SK-MEL-5 (cell line): ENCODE results near the gene IQSEC3. TPM values are rescaled to one million over a fixed set of nuclear protein-coding genes. Genes with fewer than 3 reads are reported as not detected.
"Not testable (repeated sequence)": the region's sequence is repeated elsewhere in the genome, so short reads cannot be mapped to it uniquely, and the experiment has no call there.

Source experiments
- DNase-seq: peaks from one replicate; pipeline ENCODE4 v3.0.0-alpha.2; 2016; ENCODE audit warnings: low read depth, low spot score
- in situ Hi-C: cut with HindIII; loops from 2 replicates; pipeline ENCODE4 v1.10.0; 2016; ENCODE audit warnings: low sequenced_read_pairs, high pct_unique_total_duplicates, low pct_unique_long_range_greater_than_20kb
- total RNA-seq: library from RNA; depleted of rRNA; stranded (reverse); fragments of >200 nt; shearing (Covaris generic); gene quantifications from 2 replicates; pipeline ENCODE4 v1.2.3, GENCODE V29; 2014

Gene IQSEC3
- total RNA-seq, 1 experiment from 2014 or later = not detected

DNA sequence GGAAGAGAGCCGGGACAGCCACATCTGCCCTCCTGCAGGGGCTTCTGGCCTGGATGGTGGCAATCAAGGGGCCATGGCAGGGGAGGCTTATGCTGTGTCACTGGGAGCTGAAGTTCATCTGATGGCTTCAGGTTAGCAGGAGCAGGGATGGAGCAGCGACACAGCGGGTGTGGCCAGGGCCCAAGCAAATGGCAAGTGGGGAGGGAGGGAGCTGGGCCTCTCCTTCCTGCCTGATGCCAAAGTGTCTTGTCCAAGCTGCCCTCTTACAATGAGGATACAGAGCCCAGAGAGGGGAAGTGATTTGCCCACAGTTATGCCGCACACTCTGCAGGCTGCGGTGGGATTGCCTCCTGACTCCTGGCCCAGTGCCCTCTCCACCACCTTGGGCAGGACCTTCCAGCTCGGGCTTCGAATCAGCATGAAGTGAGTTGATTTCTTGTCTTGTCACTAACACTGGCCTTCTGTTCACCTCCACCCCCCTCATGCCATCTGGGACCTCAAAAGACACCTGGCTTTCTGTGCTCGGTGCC is 51.3 kb downstream of the IQSEC3 start:
- in situ Hi-C loops = no loop called here
- no peak for DNase-seq

- in situ Hi-C loops = no loop called here
- DNase-seq = no peak
Observed at GRCh38 chr12:118591-118990, 52.0 kb downstream of the IQSEC3 start.

DNA sequence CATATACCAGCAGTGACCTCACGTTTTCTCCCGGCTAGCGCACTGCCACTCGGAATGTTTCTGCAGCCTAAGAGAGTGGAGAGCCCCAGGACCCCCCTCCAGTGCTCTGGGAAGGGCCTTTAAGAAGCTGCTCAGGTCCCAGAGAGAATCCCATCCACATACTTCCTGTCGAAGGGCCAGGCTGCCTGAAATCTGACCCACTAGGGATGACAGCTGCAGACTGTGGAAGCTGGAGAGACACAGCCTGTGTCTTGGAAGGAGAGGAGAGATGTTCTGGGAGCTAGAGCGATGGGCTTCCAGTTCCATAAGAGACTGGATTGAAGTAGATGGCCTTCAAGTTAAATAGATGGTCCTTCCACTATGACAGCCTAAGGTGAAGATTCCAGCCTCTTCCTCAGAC is 54.4 kb downstream of the IQSEC3 start:
- in situ Hi-C loops = no loop called here
- no peak for DNase-seq

GRCh38 chr12:121647-122046 is 55.1 kb downstream of the IQSEC3 start:
- in situ Hi-C loops = no loop called here
- no peak for DNase-seq

- DNase-seq = no peak
- in situ Hi-C loops = no loop called here
Observed at GRCh38 chr12:125075-125474, 58.5 kb downstream of the IQSEC3 start.

DNA sequence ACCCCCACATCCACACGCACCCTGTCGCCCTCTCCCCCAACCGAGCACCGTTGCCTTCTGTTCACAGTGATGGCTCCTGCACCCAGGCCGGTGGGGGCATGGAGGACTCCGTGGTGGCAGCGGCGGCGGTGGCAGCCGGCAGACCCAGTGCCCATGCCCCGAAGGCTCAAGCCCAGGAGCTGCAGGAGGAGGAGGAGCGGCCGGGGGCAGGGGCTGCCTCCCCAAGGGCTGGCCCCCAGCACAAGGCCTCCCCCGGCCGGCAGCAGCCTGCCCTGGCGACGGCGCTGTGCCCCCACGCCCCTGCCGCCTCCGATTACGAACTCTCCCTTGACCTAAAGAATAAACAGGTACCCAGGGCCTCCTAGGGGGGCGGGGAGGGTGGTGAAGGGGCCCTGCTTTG is 59.0 kb downstream of the IQSEC3 start:
- in situ Hi-C loops = no loop called here
- no peak for DNase-seq

GRCh38 chr12:128079-128478 is 61.5 kb downstream of the IQSEC3 start:
- in situ Hi-C loops = no loop called here
- no peak for DNase-seq

- no peak for DNase-seq
- in situ Hi-C loops = no loop called here
Observed at GRCh38 chr12:129001-129400, 62.4 kb downstream of the IQSEC3 start.

DNA sequence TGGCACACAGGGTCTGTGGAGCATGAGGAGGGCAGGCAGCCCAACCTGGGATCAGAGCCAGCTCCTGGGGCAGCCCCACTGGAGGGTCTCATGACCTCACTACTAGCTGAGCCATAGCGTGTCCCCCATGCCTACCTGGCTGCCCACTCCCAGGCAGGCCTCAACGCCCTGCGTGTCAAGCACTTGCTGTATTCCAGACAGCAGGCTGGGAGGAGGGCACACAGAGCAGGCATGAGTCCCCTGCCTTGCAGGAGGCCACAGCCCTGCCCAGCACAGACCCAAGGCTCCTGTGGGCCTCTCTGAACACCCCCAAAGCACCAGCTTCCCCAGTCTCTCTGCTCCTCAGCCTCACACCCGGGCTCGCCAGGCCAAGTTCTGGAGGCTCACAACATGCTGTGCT is 64.0 kb downstream of the IQSEC3 start:
- no peak for DNase-seq
- in situ Hi-C loops = no loop called here

GRCh38 chr12:131008-131407 is 64.4 kb downstream of the IQSEC3 start:
- in situ Hi-C loops = no loop called here
- no peak for DNase-seq

DNA sequence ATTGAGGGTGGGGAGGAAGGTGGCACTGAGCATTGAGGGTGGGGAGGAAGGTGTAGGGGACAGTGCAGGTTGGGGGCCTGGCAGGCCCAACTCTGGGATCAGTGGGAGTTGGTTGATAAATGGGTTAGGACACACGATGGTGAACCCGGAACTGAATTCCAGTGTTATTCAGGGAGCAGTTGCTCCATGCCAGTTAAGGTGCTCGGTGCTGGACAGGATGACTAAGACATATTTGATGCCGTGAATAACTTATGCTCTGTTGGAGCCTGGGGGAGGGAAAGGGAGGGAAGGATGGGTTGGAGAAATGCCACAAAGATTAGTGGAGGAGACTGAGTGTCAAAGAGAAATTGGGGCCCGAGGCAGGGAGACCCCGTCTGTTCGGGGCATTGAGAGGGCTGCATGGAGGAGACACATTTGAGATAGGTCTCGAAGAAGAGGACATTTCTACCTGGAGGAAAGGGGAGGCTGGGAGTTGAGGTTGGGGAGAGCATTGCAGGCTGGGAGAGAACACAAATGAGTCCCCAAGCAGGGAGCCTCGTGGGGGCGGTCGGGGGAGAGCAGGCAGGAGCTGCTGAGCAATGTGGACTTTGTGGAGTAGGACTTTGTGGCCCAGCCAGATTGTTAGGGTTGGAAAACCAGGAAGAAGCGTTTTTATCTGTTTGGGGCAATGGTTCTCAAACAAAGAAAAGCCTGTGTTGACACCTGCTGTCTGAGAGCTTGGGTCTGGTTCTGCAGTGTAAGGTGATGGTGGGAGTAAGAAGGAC is 65.3 kb downstream of the IQSEC3 start:
- DNase-seq = no peak
- in situ Hi-C loops = no loop called here

DNA sequence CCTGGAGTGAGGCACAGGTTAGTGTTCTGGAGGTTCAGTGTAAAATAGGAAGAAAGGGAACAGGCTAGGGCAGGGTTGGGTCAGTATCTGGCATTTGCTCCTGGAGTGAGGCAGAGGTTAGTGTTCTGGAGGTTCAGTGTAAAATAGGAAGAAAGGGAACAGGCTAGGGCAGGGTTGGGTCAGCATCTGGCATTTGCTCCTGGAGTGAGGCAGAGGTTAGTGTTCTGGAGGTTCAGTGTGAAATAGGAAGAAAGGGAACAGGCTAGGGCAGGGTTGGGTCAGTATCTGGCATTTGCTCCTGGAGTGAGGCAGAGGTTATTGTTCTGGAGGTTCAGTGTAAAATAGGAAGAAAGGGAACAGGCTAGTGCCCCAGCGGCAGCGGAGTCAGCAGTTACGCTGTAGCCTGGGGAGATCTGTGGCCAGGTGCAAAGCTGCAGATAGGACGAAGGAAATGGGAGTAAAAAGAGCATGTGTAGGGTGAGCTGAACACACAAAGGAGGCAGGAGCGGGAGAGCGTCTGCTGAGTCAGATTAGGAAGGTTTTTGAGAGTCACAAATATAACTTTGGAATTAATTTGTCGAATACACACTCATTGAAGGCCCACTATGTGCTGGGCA is 67.2 kb downstream of the IQSEC3 start:
- in situ Hi-C loops, DNase-seq: not testable (repeated sequence)

DNA sequence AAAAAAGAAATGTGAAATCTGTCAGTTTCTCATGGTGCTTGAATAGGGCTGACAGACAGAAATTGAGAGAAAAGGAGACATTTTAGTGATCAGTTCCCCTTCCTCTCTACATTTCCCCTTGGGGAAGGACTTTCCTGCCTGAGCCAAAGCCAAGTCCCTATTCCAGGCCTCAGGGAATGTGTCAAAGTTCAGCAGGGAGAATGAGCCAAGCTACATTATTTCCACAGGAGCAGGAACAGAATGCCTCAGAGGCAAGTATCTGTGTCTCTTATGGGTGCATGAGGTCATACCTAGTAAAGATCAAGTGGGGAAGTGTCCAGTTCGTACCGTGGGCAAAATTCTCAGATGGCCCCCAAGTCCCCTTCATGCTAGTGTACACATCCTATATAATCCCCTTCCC is 68.6 kb downstream of the IQSEC3 start:
- no peak for DNase-seq
- in situ Hi-C loops = no loop called here

GRCh38 chr12:138171-138897 is 71.8 kb downstream of the IQSEC3 start:
- in situ Hi-C loops = no loop called here
- DNase-seq = no peak

- in situ Hi-C loops = no loop called here
- no peak for DNase-seq
Observed at GRCh38 chr12:138898-139534, 72.4 kb downstream of the IQSEC3 start.

GRCh38 chr12:139585-139984 is 73.0 kb downstream of the IQSEC3 start:
- in situ Hi-C loops = no loop called here
- DNase-seq = no peak

DNA sequence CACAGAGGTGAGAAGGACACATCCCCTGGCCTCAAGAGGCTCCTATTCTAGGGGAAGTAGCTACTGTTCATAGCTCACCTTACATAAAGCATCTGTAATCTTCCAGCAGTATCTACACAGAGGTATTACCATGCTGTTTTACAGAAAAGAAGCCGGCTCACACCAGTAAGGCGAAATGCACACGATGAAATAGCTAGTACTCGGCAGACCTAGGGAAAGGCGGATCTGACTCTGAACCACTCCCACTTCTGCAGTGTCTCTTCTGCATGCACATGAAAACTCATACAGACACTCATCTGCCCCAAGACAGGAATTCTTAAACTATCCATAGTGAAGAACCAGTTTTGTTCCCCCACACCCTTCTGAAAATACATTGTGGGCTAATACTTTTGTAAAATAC is 73.6 kb downstream of the IQSEC3 start:
- in situ Hi-C loops = no loop called here
- no peak for DNase-seq

DNA sequence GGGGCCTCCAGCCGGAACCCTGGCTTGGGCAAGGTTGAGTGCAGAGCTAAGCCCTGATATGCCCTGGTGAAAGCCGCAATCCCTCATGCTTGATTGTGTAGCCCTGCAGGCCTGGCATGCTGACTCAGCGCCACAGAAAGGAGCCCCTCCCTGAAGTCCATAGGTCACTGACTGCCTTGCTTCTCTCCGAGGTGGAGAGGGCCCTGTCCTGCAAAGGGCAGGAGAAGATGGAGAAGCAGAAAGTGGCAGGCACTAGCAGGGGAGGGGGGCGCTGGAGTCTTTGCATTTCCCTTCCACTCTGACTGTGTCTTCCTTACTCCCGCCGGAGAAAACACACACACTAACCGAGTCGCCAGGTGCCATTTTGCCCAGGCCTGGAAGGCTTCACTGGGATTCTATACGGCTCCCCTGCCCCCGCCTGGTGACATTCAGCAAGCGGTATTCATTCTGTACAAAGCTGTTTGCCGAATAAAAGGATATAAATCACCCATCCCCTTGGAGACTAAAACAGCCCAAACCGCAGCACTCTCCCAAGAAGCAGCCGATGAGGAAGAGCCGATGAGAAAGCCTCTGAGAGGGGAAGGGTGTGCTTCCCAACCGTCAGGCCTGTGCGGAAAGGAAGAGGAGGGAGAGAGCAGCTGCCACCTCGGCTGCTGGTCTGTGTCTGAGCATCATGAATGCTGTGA is 77.5 kb downstream of the IQSEC3 start:
- DNase-seq = no peak

More for the DNA sequence above, 77.5 kb downstream of the IQSEC3 start:
- in situ Hi-C loops = no loop called here
